ENCODE measurements around the gene NUAK2.

NUAK2 gene

DNA sequence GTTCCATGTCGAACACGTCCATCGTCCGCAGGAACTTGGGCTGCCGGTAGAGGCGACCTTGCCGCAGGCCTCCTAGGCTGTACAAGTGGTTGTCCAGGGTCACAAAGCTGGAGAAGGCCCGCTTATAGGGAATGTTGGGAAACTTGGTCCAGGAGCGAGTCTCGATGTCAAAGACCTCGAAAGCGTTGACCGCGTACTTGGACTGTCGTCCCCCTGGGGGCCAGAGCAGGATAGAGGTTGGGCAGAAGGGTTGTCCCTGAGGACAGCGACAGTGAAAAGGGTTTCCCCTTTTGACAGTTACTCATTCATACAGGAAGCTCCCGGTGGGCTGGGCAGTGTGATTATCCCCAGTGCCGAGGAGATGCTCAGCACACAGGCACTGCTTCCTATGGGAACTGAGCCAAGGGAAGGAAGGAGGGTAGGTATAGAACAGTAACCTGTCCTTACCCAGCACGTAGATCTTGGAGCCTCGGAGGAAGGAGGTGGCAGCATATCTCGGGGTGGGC lies 17.7 kb upstream of the NUAK2 start:
- TF ChIP-seq POLR2AphosphoS5 (IDR thresholded peaks at IDR 0.05; ENCODE audit: low read depth, low read length) (no peak), TAF1 (IDR thresholded peaks at IDR 0.05; ENCODE audit: borderline replicate concordance, insufficient read depth, low read length) (no peak), FOXP2 (optimal IDR thresholded peaks at IDR 0.05; ENCODE audit: borderline replicate concordance, extremely low read depth, extremely low read length, insufficient read depth) (no peak), REST (IDR thresholded peaks at IDR 0.05; ENCODE audit: insufficient read depth in 1 of 2, low read depth in 2 of 2, low read length in 2 of 2) (no peak), SIN3A (IDR thresholded peaks at IDR 0.05; ENCODE audit: borderline replicate concordance, insufficient read depth, low read length) (no peak)

GRCh38 chr1:205338011-205338410 lies 16.5 kb upstream of the NUAK2 start:
- TF ChIP-seq REST (IDR thresholded peaks at IDR 0.05; ENCODE audit: insufficient read depth in 1 of 2, low read depth in 2 of 2, low read length in 2 of 2) (no peak), POLR2AphosphoS5 (IDR thresholded peaks at IDR 0.05; ENCODE audit: low read depth, low read length) (no peak), SIN3A (IDR thresholded peaks at IDR 0.05; ENCODE audit: borderline replicate concordance, insufficient read depth, low read length) (no peak), FOXP2 (optimal IDR thresholded peaks at IDR 0.05; ENCODE audit: borderline replicate concordance, extremely low read depth, extremely low read length, insufficient read depth) (no peak), TAF1 (IDR thresholded peaks at IDR 0.05; ENCODE audit: borderline replicate concordance, insufficient read depth, low read length) (no peak)

GRCh38 chr1:205337481-205337880 lies 15.9 kb upstream of the NUAK2 start:
- TF ChIP-seq POLR2AphosphoS5 (IDR thresholded peaks at IDR 0.05; ENCODE audit: low read depth, low read length): no peak
- no peak for TF ChIP-seq TAF1 (IDR thresholded peaks at IDR 0.05; ENCODE audit: borderline replicate concordance, insufficient read depth, low read length)
- TF ChIP-seq FOXP2 (optimal IDR thresholded peaks at IDR 0.05; ENCODE audit: borderline replicate concordance, extremely low read depth, extremely low read length, insufficient read depth): no peak
- TF ChIP-seq REST (IDR thresholded peaks at IDR 0.05; ENCODE audit: insufficient read depth in 1 of 2, low read depth in 2 of 2, low read length in 2 of 2): no peak
- TF ChIP-seq SIN3A (IDR thresholded peaks at IDR 0.05; ENCODE audit: borderline replicate concordance, insufficient read depth, low read length): no peak

DNA sequence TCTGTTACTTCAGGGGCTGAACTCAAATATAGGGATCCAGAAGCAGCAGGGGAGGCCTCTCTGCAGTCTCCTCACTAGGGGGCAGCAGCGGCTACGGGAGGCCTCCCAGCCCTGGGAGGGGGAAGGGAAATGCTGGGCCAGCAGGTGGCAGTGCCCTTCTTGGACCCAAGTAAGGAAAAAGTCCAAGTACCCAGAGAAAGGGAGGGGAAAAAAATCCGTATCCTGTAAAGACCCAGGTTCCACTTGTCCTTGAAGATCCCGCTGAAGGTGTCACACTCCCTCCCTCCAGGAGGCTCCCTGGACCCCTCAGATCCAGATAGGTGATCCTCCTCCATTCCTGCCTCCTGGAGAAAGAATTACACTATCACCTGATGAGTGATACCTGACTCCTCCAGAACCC lies 14.1 kb upstream of the NUAK2 start:
- TF ChIP-seq REST (IDR thresholded peaks at IDR 0.05; ENCODE audit: insufficient read depth in 1 of 2, low read depth in 2 of 2, low read length in 2 of 2) (no peak), FOXP2 (optimal IDR thresholded peaks at IDR 0.05; ENCODE audit: borderline replicate concordance, extremely low read depth, extremely low read length, insufficient read depth) (no peak)
